ENCODE data around the gene SMIM17. TPM values are rescaled to one million over a fixed set of nuclear protein-coding genes. Genes with fewer than 3 reads are reported as not detected.

SMIM17 gene
- total RNA-seq, 1 donor from 2014 or later: 0.72 TPM

- no peak overlapping the region for H3K4me3 Mint-ChIP-seq (ENCODE audit: low read depth)
- TF ChIP-seq CTCF (IDR thresholded peaks at IDR 0.05; ENCODE audit: unreplicated experiment): no peak
- no peaks in the 10 kb centered on the region for H3K4me1 Mint-ChIP-seq (ENCODE audit: low read depth)
- H3K36me3 Mint-ChIP-seq (ENCODE audit: insufficient read depth): peaks cover 5% of the 10 kb centered on the region
- H3K9me3 Mint-ChIP-seq (ENCODE audit: low read depth): peaks cover 43% of the 10 kb centered on the region
- DNase-seq (ENCODE audit: low spot score, unreplicated experiment): no peak
- no peaks in the 10 kb centered on the region for H3K27me3 Mint-ChIP-seq
- no peak overlapping the region for H3K27ac Mint-ChIP-seq
These were observed 44.1 kb downstream of the SMIM17 start for GRCh38 chr19:56687031-56687430.

- no peak for DNase-seq (ENCODE audit: low spot score, unreplicated experiment)
- Mint-ChIP-seq H3K36me3 (ENCODE audit: insufficient read depth) (peaks cover 9% of the 10 kb centered on the region), H3K27me3 (no peaks in the 10 kb centered on the region), H3K4me1 (ENCODE audit: low read depth) (no peaks in the 10 kb centered on the region), H3K27ac (no peak overlapping the region), H3K9me3 (ENCODE audit: low read depth) (peaks cover 58% of the 10 kb centered on the region), H3K4me3 (ENCODE audit: low read depth) (no peak overlapping the region)
- TF ChIP-seq CTCF (IDR thresholded peaks at IDR 0.05; ENCODE audit: unreplicated experiment): no peak
These were observed 46.2 kb downstream of the SMIM17 start for GRCh38 chr19:56689198-56689597.

GRCh38 chr19:56690670-56691069, 47.7 kb downstream of the SMIM17 start:
- peaks cover 47% of the 10 kb centered on the region for H3K9me3 Mint-ChIP-seq (ENCODE audit: low read depth)
- TF ChIP-seq CTCF (IDR thresholded peaks at IDR 0.05; ENCODE audit: unreplicated experiment): no peak
- no peaks in the 10 kb centered on the region for H3K27me3 Mint-ChIP-seq

GRCh38 chr19:56692206-56692895, 49.4 kb downstream of the SMIM17 start:
- Mint-ChIP-seq H3K27ac (no peak overlapping the region), H3K27me3 (no peaks in the 10 kb centered on the region), H3K36me3 (ENCODE audit: insufficient read depth) (peaks cover 8% of the 10 kb centered on the region), H3K4me1 (ENCODE audit: low read depth) (no peaks in the 10 kb centered on the region), H3K9me3 (ENCODE audit: low read depth) (peaks cover 35% of the 10 kb centered on the region), H3K4me3 (ENCODE audit: low read depth) (no peak overlapping the region)
- DNase-seq (ENCODE audit: low spot score, unreplicated experiment): no peak
- TF ChIP-seq CTCF (IDR thresholded peaks at IDR 0.05; ENCODE audit: unreplicated experiment): no peak

More at GRCh38 chr19:56690670-56691069, 47.7 kb downstream of the SMIM17 start:
- peaks cover 8% of the 10 kb centered on the region for H3K36me3 Mint-ChIP-seq (ENCODE audit: insufficient read depth)
- H3K27ac Mint-ChIP-seq: no peak overlapping the region
- no peak for DNase-seq (ENCODE audit: low spot score, unreplicated experiment)
- no peaks in the 10 kb centered on the region for H3K4me1 Mint-ChIP-seq (ENCODE audit: low read depth)
- H3K4me3 Mint-ChIP-seq (ENCODE audit: low read depth): no peak overlapping the region

- no peak for DNase-seq (ENCODE audit: low spot score, unreplicated experiment)
- H3K4me1 Mint-ChIP-seq (ENCODE audit: low read depth): no peaks in the 10 kb centered on the region
- H3K9me3 Mint-ChIP-seq (ENCODE audit: low read depth): peaks cover 44% of the 10 kb centered on the region
- no peaks in the 10 kb centered on the region for H3K27me3 Mint-ChIP-seq
- H3K27ac Mint-ChIP-seq: no peak overlapping the region
- peaks cover 3% of the 10 kb centered on the region for H3K36me3 Mint-ChIP-seq (ENCODE audit: insufficient read depth)
- TF ChIP-seq CTCF (IDR thresholded peaks at IDR 0.05; ENCODE audit: unreplicated experiment): no peak
- H3K4me3 Mint-ChIP-seq (ENCODE audit: low read depth): no peak overlapping the region
These were observed 56.6 kb downstream of the SMIM17 start for GRCh38 chr19:56699552-56699951.
